RWPE2 (cell line): ENCODE data around the gene SBDS.
"Not testable (repeated sequence)": the region's sequence is repeated elsewhere in the genome, so short reads cannot be mapped to it uniquely, and the experiment has no call there.

Source experiments
- ATAC-seq: fragments of 200-7000 bp; cut with Tn5 transposase; 3 replicates; pipeline ENCODE4 v1.9.1; 2021; ENCODE audit warnings: low read depth
- DNase-seq: peaks from one replicate; pipeline ENCODE4 v3.0.0-alpha.2; 2020; ENCODE audit warnings: low spot score
- H3K27ac ChIP-seq: fragments of 450-650 bp; 2 replicates; pipeline ENCODE4 v1.5.1; 2017; ENCODE audit warnings: mild to moderate bottlenecking; ENCODE audit not compliant: poor library complexity, severe bottlenecking
- H3K27me3 ChIP-seq: fragments of 250-450 bp; sonication (Bioruptor Pico); 2 replicates; pipeline ENCODE4 v1.5.1; 2021; ENCODE audit warnings: mild to moderate bottlenecking, moderate library complexity; ENCODE audit not compliant: insufficient read depth, poor library complexity, severe bottlenecking
- H3K36me3 ChIP-seq: fragments of 250-450 bp; sonication (Bioruptor Pico); 2 replicates; pipeline ENCODE4 v1.5.1; 2020; ENCODE audit warnings: low read depth, mild to moderate bottlenecking, moderate library complexity
- H3K4me1 ChIP-seq: fragments of 250-450 bp; sonication (Bioruptor Pico); 2 replicates; pipeline ENCODE4 v1.5.1; 2021; ENCODE audit warnings: mild to moderate bottlenecking, moderate library complexity; ENCODE audit not compliant: insufficient read depth, poor library complexity, severe bottlenecking
- H3K4me3 ChIP-seq: fragments of 250-450 bp; sonication (Bioruptor Pico); 2 replicates; pipeline ENCODE4 v1.5.1; 2021; ENCODE audit warnings: mild to moderate bottlenecking, moderate library complexity; ENCODE audit not compliant: severe bottlenecking
- H3K9me3 ChIP-seq: fragments of 250-450 bp; sonication (Bioruptor Pico); 2 replicates; pipeline ENCODE4 v1.5.1; 2021; ENCODE audit warnings: mild to moderate bottlenecking, moderate library complexity; ENCODE audit not compliant: severe bottlenecking
- CTCF ChIP-seq: fragments of 450-650 bp; IDR thresholded peaks from one replicate; pipeline ENCODE4 v1.5.1; 2017; ENCODE audit warnings: mild to moderate bottlenecking, moderate library complexity; ENCODE audit not compliant: poor library complexity, severe bottlenecking

SBDS gene

GRCh38 chr7:66970310-66970709 lies 25.1 kb downstream of the SBDS start:
- no peaks in the 10 kb centered on the region for H3K27me3 ChIP-seq
- no peaks in the 10 kb centered on the region for H3K9me3 ChIP-seq
- H3K27ac ChIP-seq = no peak overlapping the region
- DNase-seq = no peak
- H3K4me3 ChIP-seq = no peak overlapping the region
- 0 out of 3 replicates have a peak, but pooled peaks have one; percentile 23 for ATAC-seq
- no peaks in the 10 kb centered on the region for H3K4me1 ChIP-seq
- TF ChIP-seq CTCF = no peak
- H3K36me3 ChIP-seq = no peaks in the 10 kb centered on the region

GRCh38 chr7:66969001-66969400 lies 26.4 kb downstream of the SBDS start:
- DNase-seq, H3K4me3 ChIP-seq, H3K27ac ChIP-seq, H3K27me3 ChIP-seq, H3K4me1 ChIP-seq, H3K36me3 ChIP-seq, H3K9me3 ChIP-seq, ATAC-seq: not testable (repeated sequence)

GRCh38 chr7:66967029-66967428 lies 28.4 kb downstream of the SBDS start:
- ATAC-seq (peak; percentile 17; the same call in 1 of the 3 replicates), DNase-seq (no peak)
- Histone ChIP-seq H3K4me3 (no peak overlapping the region), H3K27ac (no peak overlapping the region), H3K27me3 (no peaks in the 10 kb centered on the region), H3K36me3 (no peaks in the 10 kb centered on the region), H3K9me3 (no peaks in the 10 kb centered on the region), H3K4me1 (no peaks in the 10 kb centered on the region)
- TF ChIP-seq CTCF = no peak

- Histone ChIP-seq H3K9me3 (no peaks in the 10 kb centered on the region), H3K36me3 (no peaks in the 10 kb centered on the region), H3K27me3 (no peaks in the 10 kb centered on the region), H3K27ac (no peak overlapping the region), H3K4me3 (no peak overlapping the region), H3K4me1 (no peaks in the 10 kb centered on the region)
- ATAC-seq (no peak), DNase-seq (no peak)
- no peak for TF ChIP-seq CTCF
Measured at GRCh38 chr7:66964411-66964810, 31.0 kb downstream of the SBDS start.

GRCh38 chr7:66961096-66961495 lies 34.3 kb downstream of the SBDS start:
- Histone ChIP-seq H3K4me3 (no peak overlapping the region), H3K36me3 (peaks cover 18% of the 10 kb centered on the region), H3K9me3 (no peaks in the 10 kb centered on the region), H3K27ac (no peak overlapping the region), H3K27me3 (no peaks in the 10 kb centered on the region), H3K4me1 (no peaks in the 10 kb centered on the region)
- TF ChIP-seq CTCF = no peak
- ATAC-seq = no peak; the same call in 2 of the 3 replicates
- DNase-seq = no peak
